HG03460 (cell line): ENCODE measurements around the gene COMMD8.

Experiments used
- ATAC-seq: cut with Tn5 transposase; IDR thresholded peaks from one replicate; pipeline ENCODE4 v1.9.1; 2021; ENCODE audit not compliant: unreplicated experiment

COMMD8 gene

DNA sequence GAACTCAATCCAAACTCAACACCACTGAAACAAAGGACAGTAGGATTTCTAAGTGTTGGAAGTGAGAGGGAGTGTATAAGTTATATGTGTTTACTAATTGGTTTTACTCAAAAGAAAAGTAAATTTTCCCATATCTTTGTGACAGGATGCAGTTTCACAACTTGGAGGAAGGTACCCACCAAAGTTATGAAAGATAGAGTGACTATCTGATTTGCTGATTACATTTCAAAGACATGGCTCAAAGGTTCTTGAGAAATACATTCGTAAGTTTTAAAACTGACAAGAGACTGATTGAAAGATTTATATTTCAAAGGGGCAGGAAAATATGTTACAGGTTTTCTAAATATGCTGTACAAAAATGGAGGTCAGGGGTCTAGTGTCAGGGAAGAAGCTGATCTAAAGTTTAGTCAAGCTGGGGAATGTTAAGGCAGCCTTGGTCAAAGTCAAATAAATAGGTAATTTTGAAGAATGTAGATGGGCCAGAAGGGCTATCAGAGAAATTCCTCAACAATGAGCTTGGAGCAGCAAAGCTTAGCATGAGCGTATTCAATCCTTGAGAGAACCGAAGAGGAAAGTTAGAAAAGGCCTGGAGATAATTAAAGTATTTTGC, 9.7 kb upstream of the COMMD8 start:
- ATAC-seq = no peak

DNA sequence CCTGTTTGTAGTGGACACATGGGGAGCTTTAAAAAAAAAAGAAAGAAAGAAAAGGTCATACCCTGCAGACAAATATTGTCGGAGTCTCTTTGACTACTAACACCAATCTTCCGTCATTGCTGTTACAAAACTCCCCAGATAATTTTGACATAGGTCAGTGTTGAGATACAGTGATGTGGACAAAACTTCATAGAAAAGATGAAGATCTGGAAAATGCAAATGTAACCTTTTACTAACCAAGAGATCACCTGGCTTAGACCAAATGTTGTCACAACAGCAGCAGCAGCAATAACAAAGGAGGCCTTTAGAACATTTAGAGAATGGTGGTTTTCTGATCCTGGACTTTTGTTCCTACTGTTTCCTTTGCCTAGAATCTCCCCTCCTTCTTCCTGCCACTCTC, 8.1 kb upstream of the COMMD8 start:
- no peak for ATAC-seq

DNA sequence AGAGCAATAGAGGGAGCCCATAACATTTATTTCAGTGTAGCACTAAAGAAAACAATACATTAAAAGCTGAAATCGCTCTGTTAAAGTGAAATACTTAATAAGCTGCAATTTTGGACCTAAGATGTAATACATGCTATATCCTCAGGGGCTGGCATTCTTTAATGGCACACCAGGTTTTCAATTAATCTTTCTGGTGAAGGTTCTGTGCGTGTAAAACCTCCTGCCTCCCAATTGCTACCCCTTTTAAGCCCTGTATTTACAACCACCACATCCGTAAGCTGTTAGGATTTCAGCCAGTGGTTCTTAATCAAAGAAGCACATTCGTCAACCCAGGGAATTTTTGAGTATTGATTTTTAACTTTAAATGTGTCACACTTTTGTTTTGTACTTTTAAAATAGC, 7.6 kb upstream of the COMMD8 start:
- ATAC-seq = no peak

DNA sequence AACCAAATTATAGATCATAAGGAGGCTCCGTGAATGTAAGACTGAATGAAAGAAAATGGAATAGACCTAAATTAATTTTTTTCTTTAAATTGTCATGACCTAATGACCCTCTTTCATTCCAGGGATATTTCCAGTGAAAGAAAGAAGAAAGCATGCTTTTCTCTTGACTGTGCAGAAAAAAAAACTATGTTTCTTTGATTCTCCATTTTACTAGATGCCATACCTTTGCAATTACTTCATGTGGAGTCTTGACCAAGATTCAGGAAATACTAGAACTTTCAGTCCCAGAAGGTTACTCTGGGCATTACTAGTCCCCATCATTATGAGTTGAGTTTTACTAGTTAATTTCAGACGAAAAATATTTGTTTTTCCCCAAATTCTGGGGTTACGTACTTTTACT, 6.4 kb upstream of the COMMD8 start:
- no peak for ATAC-seq

DNA sequence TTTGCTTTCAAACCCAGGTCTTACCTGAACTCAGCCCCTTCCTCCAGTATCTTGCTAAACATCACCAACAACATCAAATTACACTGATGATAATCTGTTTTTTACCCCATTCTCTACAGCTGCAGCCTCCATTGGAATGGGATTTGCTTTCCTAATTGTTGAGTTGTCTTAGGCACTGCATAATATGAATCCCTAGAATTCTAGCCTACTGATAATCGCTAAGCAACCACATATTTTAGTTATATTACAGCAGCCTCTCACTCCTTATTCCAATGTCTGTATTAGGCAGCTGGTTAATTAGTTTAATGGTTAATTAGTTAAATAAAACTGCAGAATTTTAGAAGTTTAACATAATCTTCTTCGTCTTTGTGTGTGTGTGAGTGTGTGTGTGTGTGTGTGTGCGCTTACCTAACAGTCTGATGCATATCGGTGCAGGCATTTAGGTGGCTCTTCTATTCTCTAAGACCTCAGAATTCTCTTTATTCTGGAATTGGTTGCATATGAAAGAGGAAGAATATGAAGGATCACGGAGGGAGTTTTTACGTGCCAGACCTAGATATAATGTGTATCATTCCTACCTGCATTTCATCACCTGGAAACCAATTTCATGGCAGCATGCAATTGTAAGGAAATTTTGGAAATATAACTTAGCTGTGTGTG, 5.3 kb upstream of the COMMD8 start:
- ATAC-seq = no peak

DNA sequence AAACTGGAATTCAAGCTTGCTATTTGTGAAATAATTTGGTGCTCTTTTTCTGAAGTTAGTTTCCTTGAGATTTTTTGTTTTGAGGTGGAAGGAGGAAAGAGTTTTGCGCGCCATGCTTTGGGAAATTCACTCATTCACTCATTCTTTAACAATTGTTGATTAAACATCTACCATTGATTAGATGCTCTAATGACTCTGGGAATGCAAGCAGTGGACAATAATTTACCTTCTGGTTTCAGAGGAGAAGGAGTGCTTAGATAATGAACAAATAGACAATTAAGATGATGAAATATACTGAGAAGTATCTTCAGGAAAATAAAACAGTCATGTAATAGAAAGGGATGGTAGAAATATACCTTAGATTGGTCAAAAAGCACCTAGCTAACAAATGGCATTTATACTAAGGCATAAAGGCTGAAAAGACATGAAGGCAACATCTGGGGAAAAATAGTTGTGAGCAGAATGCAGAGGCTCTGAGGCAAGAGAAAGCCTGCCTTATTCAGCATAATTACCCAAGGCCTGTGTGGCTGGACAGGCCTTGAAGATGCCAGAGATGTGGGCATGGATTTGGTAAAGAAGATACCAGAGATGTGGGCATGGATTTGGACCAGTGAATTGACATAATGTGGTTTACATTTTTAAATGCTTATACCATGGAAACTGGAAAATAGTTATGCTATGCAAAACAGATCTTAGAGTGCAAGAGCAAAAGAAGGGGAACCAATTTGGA, 2.7 kb upstream of the COMMD8 start:
- ATAC-seq = no peak

DNA sequence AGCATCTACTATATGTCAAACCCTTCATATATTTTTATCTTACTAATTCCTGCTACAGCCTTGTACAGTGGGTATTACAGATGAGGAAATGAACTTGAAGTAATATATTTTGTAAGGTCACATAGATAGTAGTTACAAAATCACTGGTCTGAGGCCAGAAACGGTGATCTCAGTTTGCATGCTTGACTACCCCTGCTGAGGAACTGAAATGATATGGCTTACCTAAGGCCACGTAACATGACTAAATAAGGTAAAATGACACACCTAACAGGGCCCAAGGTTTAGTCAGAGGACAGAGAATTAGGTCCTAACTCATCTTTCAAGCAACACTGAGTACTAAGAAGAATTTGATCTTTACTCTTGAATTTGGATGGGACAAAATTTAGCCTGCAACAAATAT, 1.5 kb upstream of the COMMD8 start:
- peak; percentile 29 for ATAC-seq

DNA sequence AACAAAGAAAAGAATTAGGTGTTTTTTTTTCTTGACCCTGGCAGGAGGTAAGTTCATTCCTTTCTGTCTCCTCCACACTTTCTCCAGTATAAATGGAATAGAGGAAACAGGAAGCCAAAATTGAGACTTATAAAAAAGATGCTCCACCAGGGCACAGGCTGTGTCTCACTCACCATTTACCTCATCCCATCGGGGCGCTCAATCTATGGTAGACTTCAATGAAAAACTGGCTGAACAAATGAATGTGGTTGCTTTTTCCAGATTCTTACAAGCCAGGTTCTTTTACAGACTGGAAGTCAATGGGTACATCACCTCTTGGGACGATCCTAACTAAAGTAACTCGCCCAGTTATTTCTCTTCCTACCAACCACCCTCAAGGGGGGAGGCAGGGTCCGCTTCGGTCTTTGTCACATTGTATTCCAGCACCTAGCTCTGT, 685 bp downstream of the COMMD8 start:
- ATAC-seq = peak; percentile 22

DNA sequence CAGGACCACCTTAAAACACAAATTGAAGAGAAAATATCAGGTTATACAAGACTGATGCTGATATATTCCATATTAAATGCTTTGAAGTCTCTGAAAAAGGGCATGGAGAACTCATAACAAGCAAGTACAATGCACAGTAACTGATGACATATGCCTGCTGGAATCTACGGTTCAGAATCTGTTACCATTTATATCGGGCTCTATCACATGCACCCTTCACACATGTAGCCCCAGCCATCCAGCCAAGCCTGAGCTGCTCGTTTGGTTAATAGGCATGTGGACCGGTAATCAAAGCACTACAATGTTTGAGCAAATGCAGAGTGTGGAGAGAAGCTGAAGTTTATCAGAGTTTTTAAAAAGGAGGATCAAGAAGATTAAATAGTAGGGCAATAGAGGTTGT, 11.8 kb downstream of the COMMD8 start:
- no peak for ATAC-seq

DNA sequence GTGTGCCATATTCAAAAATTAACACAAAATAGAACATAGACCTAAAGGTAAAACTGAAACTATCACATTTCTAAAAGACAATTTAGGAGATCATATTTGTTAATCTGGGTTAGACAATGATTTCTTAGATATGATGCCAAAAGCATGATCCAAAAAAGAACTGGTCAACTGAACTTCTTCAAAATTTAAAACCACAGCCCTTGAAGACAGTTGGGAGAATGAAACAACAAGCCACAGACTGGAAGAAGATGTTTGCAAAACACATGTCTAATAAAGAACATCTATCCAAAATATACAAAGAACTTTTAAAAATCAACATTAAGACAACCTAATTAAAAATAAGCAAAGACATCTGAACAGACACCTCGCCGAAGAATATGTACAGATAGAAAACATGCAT, 19.5 kb downstream of the COMMD8 start:
- no peak for ATAC-seq

DNA sequence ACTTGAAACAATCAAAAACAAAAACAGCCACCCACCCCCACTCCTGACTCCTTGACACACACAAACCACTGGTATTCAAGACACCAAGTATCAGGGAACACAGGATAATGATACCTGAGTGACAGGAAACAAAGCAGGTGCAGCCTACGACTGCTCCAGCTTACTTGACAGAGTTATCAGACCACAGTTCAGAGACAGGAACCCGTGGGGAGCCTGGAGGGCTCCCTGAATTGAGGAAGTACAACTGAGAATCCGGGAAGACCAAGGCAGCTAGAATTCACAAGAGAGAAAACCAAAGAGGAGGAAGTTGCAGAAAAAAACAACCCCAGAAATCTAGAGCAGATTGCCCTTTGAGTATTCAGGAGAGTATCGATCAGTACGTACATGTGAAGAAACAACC, 20.5 kb downstream of the COMMD8 start:
- ATAC-seq = peak; percentile 87

DNA sequence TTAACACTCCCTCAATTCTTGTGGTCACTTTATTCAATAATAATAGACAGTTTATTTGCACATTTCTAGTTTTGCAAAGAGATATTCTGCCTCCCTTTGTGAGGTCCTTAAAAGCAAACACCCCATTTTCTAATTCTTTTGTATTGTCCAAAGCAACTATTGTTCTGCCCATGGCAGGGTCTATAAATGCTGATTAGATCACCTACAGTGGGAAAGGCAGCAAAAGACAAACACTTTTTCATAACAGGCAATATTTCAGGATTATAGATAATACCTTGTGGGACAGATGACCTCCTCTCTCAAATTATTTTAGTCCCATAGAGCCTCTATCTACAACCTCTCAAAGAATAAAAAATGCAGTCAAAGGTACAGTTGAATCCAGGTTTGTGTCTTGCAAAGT, 28.6 kb downstream of the COMMD8 start:
- ATAC-seq = no peak

DNA sequence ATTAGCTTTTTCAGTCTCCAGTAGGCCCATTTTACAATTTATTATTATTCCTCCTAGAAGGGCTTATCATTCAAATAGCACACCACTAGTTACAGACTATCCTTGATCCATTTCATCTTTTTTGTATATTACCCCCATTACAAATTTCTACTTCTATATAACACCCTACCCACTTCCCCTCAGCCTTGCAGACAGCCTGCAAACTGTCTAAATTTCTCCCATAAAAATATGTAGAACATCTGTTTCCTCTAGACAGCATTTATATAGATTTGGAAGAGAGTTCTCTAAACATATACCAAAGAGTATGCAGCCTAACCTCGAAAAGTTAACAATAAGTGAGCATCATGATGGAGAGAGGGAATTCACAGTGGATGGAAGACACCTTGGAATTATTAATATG, 30.8 kb downstream of the COMMD8 start:
- no peak for ATAC-seq

DNA sequence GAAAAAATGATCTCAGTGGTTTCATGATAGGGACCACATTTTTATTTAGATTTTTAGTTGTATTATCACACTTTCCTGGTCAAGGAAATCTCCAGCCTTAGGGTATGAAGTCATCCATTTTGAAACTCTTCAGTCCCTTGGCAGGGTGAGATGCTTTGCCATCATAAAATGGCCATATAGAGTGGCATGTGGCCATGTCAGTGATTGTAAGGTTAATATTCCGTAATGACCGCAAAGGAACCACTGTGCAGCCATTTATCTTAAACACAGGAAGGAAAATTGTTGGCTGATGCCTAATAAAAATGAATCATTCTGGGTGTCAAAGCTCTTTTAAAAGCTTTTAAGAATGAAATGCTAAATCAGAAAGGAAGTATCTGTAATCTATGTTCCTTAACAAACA, 35.6 kb downstream of the COMMD8 start:
- no peak for ATAC-seq

DNA sequence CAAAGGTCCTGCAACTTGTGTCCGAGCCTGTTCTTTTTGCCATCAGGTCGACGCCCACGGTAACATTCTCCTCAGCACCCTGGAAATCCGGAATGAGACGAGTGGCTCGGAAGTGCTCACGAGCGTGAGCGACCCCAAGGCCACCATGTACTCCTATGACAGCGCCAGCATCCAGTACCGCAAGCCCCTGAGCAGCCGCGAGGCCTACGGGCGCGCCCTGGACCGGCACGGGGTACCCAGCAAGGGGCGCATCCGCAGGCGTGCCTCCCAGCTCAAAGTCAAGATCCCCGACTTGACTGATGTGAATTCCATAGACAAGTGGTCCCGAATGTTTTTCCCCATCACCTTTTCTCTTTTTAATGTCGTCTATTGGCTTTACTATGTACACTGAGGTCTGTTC, 37.9 kb downstream of the COMMD8 start:
- ATAC-seq = no peak

DNA sequence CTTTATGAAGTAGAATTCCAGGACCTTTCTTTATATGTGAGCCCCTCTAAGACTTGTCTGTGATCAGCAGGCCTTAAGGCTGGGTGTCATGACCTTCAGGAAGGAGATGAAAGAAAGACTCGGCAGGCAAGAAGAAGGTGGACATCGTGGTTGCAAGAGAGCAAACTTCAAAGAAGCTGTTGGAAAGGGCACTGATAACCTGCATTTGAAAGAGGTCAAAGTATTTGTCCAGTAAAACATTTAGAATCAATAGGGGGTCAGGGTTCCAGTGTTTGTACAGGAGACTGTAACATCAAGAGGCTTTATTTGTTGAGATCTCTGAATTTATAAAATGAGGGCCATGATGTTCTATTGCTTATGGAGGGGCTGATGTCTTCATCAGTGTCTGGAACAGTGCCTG, 44.2 kb downstream of the COMMD8 start:
- ATAC-seq = no peak

DNA sequence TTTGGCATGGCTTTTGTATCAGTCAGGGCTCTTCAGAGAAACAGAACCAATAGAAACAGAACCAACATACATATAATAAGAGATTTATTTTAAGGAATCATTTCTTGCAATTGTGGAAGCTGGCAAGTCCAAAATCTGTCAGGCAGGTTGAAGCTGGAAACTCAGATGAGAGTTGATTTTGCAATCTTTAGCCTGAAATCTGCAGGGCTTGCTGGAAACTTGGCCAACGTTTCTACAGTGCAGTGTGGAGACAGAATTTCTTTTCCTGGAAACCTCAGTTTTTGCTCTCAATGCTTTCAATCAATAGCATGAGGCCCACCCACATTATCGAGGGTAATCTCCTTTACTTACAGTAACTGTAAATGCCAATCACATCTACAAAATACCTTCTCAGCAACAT, 45.4 kb downstream of the COMMD8 start:
- ATAC-seq = no peak

DNA sequence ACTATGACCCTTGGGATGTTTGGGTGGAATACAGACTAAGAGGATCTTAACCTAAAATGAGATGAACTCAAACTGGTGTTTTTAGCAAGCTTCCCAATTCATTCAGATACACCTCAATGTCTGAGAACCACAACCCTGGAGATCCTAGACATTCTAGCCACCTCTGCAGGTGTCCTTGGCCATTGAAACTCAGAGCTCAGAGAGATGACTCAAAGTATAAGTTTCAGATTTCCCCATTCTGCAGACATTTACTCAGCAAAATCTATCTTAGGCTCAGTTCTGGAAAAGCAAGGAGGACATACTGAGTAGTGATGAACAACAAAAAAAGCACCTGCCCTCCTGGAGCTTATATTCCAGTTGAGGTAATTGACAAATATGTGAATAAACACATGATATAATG, 47.8 kb downstream of the COMMD8 start:
- ATAC-seq = no peak

DNA sequence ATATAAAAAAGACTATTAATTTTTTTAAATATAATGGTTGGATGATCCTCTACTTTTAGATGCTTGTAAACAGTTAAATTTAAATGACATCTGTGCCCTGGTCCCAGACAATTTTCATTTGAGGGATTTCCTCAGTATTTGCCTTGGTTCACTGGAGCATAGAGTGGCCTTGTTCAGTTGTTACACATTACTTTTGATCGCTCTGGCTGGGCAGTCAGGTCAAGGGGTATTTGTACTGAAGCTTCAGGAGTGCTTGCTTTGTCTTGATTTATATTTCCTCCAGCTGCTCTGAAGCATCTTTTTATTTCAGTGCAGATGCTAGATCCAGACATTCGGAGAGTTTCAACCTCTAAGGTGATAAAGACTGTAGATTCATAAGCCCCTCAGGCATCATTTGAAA, 50.0 kb downstream of the COMMD8 start:
- ATAC-seq = no peak

DNA sequence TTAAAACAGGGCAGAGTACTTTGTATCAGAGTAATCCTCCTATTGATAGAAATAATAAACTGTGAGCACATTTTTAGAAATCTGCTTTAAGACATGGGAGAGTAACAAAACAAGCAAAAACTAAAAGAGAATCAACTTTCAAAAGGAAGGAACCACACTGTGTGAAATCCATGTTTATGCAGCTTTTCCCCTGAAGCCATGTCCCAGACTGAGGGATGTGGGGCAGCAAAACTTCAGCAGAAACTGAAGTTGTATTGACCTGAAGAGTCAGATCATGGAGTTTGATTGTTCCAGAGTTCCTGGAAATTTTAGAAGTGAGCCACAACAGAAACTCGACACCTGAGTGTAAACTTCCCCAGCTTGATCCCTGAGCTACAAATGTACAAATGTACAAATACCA, 53.2 kb downstream of the COMMD8 start:
- ATAC-seq = no peak

DNA sequence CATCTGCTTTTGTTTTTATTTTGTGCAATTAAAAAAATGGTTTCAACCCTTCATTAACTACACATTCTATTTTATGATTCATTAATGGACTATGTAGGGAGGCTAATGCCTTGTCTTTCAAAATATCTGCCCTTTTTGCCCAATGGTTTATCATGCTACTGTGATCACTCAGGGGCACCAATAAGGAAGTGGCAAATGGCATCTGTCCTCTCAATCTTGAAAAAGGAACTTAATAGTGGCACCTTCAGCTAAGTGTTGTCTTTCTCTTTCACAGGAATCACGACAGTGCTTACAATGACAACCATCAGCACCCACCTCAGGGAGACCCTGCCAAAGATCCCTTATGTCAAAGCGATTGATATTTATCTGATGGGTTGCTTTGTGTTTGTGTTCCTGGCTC, 57.1 kb downstream of the COMMD8 start:
- no peak for ATAC-seq
